GM18858 (cell line): ENCODE results near the gene AKR1B15.

Experiments
- ATAC-seq: cut with Tn5 transposase; IDR thresholded peaks from one replicate; pipeline ENCODE4 v1.9.1; 2021; ENCODE audit not compliant: unreplicated experiment

The AKR1B15 gene

DNA sequence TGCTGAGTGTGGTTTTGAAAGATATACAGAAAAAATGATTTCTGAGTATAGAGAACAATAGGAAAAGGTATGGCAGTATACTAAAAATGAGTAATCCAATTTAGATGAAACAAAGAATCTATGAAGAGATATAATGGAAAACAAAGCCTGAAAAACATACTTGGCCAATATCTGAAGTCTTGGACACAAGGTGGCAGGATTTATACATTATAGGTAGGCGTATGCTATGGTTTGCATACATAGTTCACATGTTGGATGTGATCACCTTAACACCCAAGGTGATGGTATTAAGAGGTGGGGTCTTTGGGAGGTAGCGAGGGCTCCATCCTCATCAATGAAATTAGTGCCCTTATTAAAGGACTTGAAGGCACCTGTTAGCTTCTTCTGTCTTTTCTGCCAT, 63.3 kb downstream of the AKR1B15 start:
- no peak for ATAC-seq

DNA sequence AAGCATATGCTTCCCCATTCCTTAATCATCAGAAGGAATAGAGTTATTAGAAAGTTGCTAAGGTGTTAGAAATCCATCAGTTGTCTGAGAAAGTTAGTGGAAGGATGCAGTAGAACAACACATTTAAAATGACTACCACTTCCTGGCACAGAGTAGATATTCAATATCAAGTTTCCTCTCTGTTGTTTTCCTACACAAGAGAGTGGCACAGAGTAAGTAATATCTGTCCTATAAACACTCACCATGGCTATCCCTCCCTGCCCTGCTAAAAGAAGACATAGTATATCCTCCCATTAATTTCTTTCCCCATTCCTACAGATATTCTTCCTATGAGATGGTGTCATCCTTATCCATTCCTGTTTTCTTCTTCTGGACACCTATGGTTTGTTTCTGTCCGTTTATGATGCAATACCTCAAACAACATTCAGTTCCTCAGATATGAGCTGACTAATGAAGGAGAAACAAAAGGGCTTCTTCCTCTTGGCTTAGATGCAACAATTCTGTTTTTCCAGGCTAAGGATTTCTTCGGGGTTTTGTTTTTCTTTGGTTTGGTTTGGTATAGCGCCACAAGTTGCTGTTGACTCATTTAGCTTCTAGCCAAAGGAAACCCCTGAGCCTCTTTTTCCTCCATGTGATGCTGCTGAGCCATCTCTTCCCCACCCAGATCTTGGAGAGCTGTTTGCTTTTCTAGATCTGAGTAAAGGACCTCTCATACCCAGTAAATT, 64.9 kb downstream of the AKR1B15 start:
- ATAC-seq = no peak

DNA sequence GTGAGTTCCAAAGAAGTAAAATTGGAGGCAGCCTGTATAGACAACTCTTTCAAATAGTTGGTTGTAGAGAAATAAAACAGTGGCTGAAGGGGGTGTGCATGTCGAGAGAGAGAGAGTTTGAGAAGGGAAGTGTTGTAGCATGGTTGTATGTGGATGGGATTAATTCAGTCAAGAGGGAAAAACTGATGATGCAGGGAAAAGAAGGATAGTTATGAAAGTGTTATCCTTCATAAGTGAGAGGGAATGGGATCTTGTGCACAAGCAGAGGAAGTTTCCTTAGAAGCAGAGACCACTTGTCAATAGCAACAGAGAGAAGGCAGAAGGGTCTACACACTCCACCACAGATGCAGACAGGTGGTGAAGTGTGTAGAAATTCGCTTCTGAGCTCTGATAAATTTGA, 67.7 kb downstream of the AKR1B15 start:
- ATAC-seq = no peak

DNA sequence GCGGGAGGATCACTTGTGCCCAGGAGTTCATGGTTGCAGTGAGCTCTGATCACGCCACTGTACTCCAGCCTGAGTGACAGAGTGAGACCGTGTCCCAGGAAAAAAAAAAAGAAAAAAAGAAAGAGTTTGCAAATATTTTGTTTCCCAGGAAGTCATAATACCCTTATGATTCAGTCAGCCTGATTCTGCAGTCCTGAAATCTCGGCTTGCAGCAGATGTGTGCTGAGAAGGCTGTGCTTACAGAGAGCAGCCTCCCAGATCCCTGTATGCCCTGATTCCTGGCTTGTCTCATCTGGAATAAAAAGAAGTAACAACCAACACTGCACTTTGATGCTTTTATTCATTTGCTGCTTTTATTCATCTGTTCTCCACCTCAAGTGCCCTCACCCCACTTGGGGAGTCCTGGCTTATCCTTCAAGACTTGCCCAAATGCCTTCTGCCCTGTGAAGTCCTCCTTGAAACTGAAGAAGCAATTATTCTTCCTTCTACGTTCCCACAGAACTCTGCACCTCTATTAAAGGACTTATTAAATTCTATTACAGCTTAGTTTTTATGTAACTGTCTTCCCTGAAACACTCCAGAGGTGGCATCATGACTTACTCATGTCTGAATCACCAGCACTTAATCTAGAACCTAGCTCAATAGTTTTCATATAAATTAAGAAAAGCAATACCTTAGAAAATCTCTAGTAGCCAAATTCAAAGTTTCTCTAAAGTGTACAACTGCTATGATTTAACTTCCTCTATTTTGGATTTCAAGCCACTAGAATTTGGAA, 70.0 kb downstream of the AKR1B15 start:
- ATAC-seq = no peak

DNA sequence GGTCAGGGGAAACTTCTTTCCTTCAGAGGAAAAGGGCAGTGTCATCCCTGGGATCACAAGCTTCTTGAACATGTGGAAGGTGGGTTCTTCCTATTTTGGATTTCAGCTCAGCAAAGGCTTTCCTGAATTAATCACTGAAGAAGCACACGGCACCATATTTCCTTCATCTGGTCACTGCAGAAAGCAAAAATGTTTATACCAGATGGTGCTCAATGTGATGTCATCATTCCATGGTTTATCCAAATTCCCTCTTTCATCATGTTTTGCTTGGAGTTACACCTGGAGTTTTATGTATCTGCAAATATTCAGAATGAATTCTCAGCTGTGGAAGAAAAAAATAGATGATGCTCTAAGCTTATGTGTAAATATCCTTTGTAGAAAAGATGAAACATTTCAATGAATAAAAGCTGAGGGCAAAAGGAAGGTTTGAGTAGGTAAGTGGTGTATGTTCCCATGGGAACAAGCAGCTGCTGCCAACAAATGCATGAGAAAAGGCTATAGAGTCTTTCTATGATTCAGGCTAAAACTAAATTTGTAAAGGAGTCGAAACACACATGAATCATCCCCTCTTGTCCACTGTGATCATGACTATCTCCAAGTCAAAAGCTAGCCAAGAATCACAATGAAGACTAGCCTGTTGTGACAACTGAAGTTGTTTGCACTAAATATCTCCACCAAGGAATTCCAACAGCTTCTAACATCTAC, 70.9 kb downstream of the AKR1B15 start:
- ATAC-seq = no peak

DNA sequence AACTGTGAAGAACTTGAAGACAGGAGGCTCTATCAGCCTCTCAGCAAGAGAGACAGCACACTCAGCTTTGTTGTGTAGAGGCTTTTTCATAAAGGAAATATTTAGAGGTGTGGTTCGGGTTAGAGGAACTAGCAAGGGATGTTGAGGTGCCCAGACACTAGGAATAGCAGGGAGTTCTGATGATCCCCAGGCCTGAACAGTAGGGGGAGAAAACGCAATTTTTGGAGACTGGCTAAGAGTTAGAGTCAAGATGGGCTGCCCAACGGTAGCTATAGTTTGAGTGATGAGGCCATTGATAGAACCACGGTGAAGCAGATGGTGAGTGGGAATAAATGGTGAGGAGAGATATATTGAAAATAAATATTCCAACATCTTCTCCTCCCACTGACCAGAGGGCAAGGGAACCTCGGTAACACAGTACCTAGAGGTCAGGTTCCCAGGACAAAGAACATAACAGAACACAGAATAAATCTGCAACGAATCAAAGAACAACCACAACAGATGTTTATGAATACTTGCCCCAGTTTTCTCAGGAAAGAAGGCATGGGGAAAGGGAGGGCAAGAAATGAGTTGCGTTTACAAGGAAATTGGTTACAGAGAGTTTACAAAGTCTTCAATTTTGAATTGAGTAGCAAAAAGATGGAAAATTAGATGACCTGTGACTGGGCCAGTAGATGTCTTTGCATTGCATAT, 73.5 kb downstream of the AKR1B15 start:
- no peak for ATAC-seq

DNA sequence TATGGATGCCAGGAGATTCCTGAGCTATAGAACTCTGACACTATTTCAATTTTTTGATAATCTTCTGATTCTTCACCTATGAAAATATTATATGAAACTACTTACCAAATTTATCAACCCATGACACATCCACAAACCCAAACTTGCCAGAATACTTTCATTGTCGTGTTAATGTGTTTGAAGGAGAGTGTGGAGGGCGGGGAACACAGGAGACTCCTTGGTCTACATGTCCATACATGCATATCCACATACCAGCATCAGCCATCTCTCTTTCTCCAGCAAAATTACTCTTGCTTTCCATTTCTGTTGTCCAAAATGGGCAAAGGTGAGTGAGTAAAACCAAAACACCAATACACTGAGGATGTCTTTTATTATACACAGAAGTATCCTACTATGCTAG, 74.3 kb downstream of the AKR1B15 start:
- ATAC-seq = no peak

DNA sequence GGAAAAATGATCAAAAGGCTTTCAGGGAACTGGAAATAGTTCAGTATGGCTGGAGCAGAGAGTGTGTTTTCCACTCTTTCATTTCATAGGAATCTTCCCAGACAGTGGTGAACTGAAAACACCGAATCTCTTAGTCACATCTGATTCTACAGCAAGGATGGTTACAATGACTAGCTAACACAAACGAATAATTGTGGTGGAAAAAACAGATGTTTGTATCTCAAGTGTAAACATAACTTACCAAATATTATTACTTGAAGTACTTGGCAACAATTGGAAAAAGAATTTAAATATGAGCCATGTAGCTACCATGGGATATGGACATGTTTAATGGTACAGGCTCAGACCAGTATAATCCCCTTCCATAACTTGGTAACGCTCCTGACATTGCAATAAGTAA, 76.6 kb downstream of the AKR1B15 start:
- ATAC-seq = no peak

DNA sequence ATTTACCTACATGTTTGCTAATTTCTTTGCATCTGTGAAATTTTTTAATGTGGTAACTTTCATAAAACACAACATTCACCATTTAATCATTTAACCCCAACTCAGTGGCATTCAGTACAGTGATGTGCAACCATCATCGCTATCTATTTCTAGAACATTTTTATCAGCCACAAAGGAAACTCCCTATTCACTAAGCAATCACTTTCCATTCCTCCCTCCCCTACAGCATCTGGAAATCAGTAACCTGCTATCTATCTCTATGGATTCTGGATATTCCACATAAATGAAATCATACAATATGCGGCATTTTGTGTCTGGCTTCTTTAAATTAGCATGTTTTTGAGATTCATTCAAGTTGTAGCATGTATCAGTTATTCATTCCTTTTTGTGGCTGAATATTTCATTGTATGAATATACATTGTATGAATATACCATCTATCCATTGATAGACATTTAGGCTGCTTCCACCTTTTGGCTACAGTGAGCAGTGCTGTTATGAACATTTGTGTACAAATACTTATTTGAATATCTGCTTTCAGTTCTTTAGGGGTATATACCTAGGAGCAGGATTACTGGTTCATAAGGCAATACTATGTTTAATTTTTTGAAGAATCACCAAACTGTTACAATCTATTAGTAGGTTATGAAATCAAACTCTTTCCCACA, 78.3 kb downstream of the AKR1B15 start:
- no peak for ATAC-seq

DNA sequence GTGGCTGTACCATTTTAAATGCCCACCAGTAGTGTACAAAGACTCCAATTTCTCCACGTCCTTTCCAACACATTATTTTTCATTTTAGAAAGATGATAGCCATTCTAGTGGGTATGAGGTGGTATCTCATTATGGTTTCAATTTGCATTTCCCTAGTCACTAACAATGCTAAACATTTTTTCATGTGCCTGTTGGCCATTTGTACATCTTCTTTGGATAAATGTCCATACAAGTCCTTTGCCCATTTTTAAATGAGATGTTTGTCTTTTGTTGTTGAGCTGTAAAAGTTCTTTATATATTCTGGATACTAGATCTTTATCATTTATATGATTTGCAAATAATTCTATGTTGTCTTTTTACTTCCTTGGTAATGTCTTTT, 78.9 kb downstream of the AKR1B15 start:
- no peak for ATAC-seq

DNA sequence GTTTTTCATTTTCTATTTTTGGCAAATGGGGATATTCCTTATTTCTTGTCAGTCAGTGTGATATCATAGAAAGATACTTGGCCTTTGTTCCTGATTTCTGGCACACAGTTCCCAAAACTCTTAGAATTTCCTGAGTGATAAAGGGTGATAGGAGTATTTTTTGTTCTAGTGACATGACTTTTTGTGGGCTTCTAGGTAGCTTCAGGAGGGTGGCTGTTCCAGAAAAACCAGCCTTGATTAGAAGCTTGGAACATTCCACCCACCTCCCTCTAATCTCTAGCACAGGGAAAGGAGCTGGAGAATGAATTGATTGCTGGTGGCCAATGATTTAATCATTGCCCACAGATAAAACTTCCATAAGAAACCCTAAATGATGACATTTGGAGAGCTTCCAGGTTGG, 80.5 kb downstream of the AKR1B15 start:
- no peak for ATAC-seq
